Stromal cell of bone marrow (primary cell): ENCODE results near the gene STK25.

Experiments used
- DNase-seq: peaks from one replicate; pipeline ENCODE4 v3.0.0-alpha.2; 2012; ENCODE audit warnings: low read depth

Gene STK25

DNA sequence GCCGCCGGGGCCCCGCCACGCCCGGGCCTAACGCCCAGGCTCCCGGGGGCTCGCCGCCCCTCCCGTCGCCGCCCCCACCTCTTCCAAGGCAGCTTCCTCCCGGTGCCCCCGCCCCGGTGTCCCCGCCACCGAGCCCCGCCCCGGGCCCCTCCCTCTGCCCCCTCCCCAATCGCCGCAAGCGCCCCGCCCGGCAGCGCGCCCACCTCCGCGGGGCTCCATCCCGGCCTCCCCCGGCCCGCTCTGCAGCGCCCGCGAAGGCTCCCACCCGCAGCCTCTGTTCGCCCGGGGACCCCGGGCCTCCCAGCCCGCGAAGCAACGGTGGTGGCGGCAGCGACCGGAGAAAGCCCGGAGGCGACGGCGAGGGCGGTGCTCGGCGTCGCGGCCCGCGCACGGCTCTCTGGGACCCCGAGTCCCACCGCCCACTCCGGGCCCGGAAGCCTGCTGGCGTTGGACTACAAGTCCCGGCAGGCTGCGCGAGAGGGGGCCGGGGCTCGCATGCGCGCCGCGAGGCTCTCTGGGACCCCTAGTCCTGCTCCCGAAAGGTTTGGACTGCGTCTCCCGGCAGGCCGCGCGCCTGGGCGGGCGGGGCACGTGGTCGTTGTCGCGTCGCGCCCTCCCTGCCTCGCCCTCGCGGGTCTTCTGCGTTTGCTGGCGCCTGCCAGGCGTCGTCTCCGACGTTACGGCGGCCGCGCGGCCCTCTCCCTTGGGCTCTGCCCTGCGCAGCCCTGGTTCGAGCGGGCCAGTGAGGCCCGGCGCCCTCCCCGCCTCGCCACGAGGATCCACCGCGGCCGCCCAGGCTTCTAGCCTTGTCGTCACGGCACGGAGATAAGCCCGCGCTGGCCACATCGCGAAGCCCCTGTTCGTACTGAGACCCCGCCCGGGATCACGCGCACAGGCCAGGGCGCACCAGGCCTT, at the start of gene STK25:
TSS of gene STK25 (minus strand) at position 345 of the 915 bp plus-strand sequence. CDS start 549 bp downstream, outside the sequence.
- DNase-seq, result peak; percentile 96

- DNase-seq, result no peak
Measured at GRCh38 chr2:241556746-241557145, 48.4 kb upstream of the STK25 start.

GRCh38 chr2:241555711-241556110, 47.3 kb upstream of the STK25 start:
- no peak for DNase-seq

DNA sequence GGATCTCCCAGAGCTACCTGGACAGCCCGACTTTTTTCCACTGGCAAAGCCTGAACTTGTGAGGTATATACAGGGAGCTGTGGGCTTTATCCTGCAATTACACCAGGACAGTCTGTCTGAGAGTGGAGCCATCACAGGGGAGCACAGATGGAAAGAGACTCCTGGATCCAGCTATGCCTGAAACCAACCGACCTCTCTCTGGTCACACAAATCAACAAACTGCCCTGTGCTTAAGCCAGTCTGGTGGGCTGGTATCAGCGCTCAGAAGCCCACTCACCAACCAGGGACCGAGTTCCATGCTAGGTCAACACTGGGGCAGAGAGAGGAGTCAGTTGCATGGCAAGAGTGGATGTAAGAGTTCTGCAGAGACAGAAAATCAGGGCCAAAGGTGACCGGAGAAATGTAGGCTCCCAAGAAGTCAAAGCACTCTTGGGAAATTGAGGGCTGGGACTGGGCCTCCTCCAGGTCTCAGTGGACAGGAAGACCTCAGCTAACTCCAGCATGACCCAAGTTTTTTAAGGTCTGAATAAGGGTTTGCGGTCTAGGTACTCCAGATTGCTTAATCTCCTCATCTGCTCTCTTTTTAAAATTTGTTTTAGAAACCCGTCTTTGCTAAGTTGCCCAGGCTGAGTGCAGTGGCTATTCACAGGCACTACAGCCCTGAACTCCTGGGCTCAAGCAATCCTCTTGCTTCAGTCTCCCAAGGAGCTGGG, 46.4 kb upstream of the STK25 start:
- DNase-seq, result no peak

GRCh38 chr2:241553981-241554380, 45.6 kb upstream of the STK25 start:
- DNase-seq, result no peak

- no peak for DNase-seq
Measured at GRCh38 chr2:241553512-241553830, 45.1 kb upstream of the STK25 start.

DNA sequence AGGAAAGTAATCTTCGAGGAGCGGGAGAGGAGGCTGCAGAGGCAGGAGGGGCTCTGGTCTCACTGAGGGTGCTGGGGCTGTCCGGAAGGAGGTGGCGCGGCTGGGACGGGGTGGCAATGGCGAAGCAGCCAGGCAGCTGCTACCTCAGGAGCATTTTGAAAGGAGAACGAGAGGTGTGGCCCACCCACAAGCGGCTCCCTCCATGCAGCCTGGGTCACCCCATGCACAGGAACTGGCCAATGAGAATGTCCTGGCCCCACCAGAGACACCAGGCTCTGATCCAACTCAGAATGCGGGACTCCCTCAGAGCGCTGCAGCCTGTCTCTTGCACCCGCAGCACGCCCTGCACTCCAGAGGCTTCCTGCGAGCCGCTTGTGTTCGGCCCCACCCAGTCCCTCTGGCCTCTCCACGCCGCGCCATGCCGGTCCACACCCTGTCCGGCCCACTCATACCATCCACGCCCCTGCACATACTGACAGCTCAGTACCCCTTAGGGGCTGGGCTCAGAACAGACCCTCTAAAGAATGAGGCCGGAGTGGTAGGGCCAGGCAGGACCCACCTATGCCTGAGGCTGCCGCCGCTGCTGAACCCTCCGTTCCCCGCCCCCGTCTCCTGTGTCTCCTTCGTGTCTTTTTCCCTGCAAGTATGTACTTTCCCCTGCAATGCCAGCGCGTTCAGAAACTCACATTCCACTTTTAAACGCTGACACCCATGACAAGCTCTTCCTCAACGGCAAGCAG, 43.8 kb upstream of the STK25 start:
- DNase-seq, result no peak

- no peak for DNase-seq
Measured at GRCh38 chr2:241551599-241551997, 43.2 kb upstream of the STK25 start.

GRCh38 chr2:241550616-241551580, 42.5 kb upstream of the STK25 start:
- no peak for DNase-seq

DNA sequence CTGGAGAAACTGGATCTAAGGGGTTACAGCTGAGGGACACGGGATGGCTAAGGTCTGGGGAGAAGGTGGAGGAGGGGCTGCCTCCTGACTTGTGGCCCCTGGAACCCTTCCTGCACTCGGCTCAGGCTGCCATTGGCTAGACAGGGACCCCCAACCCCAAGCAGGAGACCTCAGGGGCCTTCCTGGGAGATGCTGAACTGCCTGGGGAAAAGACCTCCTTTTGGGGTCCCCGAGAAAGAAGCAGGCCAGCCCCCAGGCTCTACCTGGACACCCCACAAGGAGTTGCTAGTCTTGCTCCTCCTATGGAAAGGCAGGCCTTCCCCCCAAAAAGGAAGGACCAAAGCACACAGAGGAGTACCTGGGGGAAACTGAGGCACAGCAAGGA, 40.1 kb upstream of the STK25 start:
- no peak for DNase-seq

DNA sequence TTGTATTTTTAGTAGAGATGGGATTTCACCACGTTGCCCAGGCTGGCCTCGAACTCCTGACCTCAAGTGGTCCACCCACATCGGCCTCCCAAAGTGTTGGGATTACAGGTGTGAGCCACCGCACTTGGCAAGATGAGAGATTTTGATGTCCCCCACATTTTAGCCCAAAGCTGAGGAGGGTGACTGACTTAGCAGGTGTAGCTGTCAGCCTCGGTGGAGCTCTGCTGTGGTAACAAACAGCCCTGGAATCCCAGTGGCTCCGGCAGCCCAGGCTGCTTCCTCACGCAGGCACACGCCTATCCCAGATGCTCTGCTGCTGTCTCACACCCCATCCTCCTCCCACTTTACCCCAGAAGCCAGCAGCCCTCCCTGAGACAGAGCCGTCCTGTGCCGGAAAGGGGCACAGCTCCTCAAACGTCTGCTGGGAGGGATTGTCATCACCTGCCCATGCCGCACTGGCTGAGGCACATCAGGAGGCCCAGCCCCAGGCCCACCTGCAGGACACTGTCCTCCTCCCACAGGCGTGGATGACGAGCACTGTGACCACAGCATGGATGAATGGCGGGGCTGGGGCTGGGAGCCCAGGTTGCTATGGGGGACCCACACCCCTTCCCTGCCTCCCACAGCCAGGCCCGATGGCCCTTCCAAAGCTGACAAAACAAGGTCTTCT, 39.5 kb upstream of the STK25 start:
- no peak for DNase-seq

GRCh38 chr2:241546771-241547498, 38.6 kb upstream of the STK25 start:
- DNase-seq, result peak; percentile 45

DNA sequence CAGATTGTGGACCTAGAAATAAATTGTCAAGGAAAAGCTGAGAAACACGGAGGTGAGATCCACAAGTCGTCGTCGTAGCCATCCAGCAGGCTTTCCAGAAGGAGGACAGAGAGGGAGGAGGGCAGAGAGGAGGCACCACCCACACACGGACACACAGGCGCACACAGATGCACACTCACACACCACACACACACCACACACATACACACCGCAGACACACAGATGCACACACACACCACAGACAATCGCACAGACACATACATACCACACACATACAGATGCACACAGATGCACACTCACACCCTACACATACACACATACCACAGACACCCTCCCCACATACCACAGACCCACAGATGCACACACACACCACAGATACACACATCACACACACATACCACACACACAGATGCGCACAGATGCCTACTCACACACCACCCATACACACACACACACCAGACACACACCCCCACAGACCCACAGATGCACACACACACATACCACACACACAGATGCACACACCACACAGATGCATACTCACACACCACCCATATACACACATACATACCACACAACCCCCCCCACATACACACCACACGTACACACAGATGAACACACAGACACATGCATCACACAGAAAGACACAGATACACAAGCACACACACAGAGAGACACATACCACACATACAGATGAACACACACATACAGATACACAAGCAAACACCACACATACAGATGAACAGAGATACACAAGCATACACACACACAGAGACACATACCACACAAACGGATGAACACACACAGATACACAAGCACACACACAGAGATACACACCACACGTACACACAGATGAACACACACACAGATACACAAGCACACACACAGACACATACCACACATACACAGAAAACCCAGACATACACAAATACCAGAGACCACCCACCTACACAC, 37.4 kb upstream of the STK25 start:
- no peak for DNase-seq

- DNase-seq, result no peak
Measured at GRCh38 chr2:241545106-241545505, 36.7 kb upstream of the STK25 start.

DNA sequence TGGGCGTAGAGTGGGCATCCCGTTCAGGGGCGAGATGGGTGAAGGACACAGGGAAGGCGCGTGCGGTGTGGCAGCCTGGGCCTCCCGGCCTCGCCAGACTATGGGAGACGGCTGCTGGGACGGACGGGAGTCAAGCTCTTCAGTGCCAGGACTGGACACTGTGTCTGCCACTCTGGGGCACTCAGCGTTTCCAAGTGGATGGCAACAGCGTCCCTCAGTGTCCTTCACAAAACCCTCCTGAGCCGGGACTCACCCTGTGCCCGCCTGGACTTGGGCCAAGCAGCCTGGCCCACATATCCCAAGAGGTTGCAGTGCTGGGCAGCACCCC, 33.9 kb upstream of the STK25 start:
- no peak for DNase-seq

GRCh38 chr2:241541564-241542277, 33.3 kb upstream of the STK25 start:
- no peak for DNase-seq

- no peak for DNase-seq
Measured at GRCh38 chr2:241540771-241541561, 32.6 kb upstream of the STK25 start.

DNA sequence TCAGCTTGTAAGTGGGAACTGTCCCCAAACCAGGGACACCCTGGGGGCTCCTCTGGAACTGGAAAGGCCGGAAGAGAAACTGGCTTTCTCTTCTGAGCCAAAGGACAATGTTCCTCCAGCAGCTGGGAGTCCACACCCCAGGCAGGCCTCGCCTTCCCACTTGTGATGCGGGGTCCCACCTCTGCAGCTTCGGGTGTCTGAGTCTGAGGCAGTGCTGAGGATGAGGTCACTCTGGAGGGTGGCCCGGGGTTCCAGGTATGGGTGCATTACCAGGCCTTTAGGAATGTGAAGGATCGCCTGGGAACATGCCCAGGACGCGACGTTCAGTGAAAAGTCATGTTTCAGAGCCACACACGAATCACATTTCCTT, 32.0 kb upstream of the STK25 start:
- no peak for DNase-seq
